Peyer's patch (tissue), 4 donors: Measurements from ENCODE around the gene SRP19.

ENCODE experiments used
- CTCF ChIP-seq, 6 experiments: fragments of 450-650 bp in 4 of 6; fragments of 200-600 bp in 2 of 6; sonication (generic) in 1 of 6; IDR thresholded peaks; one replicate each; pipeline ENCODE4 v1.5.1; 2017 to 2019; ENCODE audit warnings: antibody characterized with exemption in 6 of 6, mild to moderate bottlenecking in 3 of 6, moderate library complexity in 1 of 6
- POLR2A ChIP-seq, 2 donors: fragments of 450-650 bp; IDR thresholded peaks; one replicate each; pipeline ENCODE4 v1.5.1; 2017; ENCODE audit warnings: antibody characterized with exemption in 2 of 2, mild to moderate bottlenecking in 2 of 2, moderate library complexity in 2 of 2

- no peak for TF ChIP-seq CTCF (IDR thresholded peaks at IDR 0.05)
- TF ChIP-seq POLR2A (IDR thresholded peaks at IDR 0.05) = no peak
These were observed 37.9 kb upstream of the SRP19 start for GRCh38 chr5:112823181-112823580.
